ENCODE results near the gene POLR2F.

DNA sequence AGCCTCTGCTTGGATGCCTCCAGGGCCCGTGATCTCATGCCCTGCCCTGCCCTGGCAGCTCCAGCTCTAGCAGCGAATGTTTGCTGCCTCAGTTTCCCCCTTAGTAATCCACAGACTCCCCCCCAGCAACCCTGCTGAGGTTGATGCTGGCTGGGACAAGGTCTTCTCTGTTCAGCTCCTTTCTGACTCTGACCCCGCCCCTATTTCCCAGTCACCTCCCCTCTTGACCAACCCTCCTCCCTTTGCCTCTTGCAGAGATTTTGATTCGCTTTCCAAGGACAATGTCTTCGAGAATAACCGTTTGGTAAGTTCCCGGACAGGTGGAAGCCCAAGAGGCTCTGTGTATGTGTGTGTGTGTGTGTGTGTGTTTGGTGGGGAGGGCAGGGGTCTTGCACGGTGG is 41.8 kb upstream of the POLR2F start:
- TF ChIP-seq TAF1 (IDR thresholded peaks at IDR 0.05; ENCODE audit: low read depth) (no peak), POLR2AphosphoS5 (IDR thresholded peaks at IDR 0.05) (no peak)
